ENCODE measurements around the gene BOC.

The BOC gene

DNA sequence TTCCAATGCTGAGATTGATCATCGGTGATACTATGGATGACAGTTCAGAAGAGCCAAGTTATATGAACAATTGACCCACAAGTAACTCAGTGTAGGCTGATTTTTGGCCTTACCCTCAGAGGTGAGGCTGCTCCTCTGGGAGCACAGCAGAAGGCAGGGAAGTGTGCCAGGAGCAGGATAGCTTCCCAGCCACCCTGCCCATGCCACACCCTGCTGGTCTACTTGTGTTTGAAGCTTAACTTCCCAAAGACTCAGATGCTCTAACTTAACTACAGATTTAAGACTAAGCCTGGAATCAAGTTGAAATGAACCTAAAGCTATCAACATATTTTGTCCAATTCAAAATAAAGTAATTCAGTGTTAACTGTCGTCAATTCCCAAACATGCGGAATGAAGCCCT, 77.5 kb downstream of the BOC start:
- no peak for DNase-seq

- no peak for DNase-seq
These were observed 80.2 kb downstream of the BOC start for GRCh38 chr3:113291572-113291971.

- DNase-seq = no peak
These were observed 81.6 kb downstream of the BOC start for GRCh38 chr3:113292933-113293332.

- DNase-seq = no peak
These were observed 82.0 kb downstream of the BOC start for GRCh38 chr3:113293348-113293747.

- no peak for DNase-seq
These were observed 84.1 kb downstream of the BOC start for GRCh38 chr3:113295463-113295862.

- no peak for DNase-seq
These were observed 85.9 kb downstream of the BOC start for GRCh38 chr3:113297287-113297686.

- no peak for DNase-seq
These were observed 86.5 kb downstream of the BOC start for GRCh38 chr3:113297841-113298240.

DNA sequence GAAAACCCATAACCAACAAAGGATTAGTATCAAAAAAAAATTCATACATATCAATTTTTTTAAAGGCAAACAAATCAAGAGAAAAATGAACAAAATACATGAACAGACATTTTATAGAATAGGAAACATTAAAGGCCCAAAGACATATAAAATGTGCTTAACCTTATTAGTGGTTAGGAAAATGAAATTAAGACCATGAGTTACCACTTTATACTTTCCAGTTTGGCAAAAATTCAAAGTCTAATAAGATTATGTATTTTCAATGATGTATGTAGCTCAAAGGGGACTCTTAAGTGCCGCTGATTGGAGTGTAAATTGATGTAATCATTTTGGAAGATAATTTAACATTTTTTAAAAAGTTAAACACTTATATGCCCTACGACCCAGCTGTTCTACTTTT, 89.2 kb downstream of the BOC start:
- DNase-seq = no peak

DNA sequence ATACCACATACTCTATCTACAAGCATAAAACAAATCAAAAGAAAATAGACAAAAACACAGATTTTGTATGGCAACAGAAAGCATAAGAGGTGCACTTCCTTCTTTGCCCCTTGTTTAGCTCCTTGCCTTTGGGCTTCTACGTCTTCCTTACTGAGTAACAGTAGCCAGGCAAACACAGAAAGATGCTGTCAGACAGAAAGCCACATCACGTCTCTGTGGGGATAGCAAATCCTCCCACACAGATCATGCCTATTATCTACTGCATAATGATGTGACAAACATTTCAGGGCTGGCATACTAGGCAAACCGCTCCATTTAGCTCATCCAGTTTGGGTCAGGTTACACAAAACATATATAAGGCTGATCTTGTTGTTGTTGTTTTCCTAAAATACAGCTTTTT, 92.7 kb downstream of the BOC start:
- DNase-seq = no peak

DNA sequence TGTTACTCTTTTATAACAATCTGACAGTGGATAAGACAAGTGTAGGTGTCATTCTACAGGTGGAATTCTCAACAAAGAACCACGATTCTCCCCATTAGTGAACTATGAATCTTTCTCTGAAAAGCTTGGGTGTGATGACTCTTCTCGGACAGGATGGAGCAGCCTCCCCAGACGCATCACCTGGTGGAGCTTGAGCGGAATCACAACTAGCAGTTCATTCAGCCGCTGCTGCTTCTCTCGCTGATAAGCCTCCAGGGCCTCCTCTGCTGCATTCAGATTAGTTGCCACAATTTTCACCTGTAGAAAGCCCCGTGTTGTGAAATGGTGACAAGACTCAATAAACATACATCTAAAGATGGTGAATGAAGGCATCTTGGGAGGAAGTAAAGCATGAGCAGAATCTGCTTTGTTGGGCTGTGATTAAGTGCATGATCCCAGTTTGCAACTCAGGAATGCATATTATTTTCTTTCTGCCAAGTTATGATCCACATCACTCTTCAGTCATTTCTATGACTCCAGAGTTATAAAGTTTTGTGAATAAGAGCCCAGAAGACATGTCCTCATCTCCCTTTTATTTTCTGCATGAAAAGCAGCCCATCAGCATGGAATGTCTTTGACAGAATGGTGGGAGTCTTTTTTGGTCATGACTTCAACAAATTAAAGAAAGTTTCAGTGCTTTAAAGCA, 93.6 kb downstream of the BOC start:
- DNase-seq = peak; percentile 39

- no peak for DNase-seq
These were observed 99.6 kb downstream of the BOC start for GRCh38 chr3:113310960-113311359.

- DNase-seq = no peak
These were observed 101.1 kb downstream of the BOC start for GRCh38 chr3:113312416-113312815.

DNA sequence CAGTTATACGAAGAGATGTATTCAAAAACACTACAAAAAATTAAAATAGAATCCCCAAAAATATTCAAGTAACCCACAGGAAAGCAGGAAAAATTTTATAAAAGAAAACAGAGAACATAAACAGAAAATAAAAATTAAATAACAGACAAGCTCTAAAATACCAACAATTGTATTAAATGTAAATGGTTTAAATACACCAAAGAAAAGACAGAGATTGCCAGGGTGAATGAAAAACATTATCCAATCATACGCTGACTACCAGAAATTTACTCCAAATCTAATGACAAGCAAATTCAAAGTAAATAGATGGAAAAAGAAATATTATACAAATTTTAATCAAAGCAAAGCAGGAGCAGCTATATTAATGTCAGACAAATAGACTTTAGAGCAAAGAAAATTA, 103.6 kb downstream of the BOC start:
- DNase-seq = no peak

DNA sequence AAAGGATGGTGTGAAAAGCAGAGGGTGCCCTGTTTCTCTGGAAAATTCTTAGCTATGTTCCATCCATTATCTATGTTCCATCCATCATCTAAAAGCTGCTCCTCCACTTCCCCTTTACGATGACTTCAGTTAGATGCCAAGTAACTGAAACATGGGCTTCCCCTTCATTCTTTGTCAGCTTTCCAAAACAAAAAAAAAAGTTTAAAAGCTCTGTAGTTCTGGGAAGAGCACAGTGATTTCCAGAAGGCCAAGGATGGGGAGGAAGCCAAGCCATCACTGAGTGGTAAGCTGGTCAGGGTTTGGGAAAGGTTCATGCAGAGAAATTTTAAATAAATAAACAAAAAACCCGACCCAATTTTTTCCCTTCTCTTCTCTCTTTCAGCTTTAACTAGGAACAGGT, 118.4 kb downstream of the BOC start:
- no peak for DNase-seq

DNA sequence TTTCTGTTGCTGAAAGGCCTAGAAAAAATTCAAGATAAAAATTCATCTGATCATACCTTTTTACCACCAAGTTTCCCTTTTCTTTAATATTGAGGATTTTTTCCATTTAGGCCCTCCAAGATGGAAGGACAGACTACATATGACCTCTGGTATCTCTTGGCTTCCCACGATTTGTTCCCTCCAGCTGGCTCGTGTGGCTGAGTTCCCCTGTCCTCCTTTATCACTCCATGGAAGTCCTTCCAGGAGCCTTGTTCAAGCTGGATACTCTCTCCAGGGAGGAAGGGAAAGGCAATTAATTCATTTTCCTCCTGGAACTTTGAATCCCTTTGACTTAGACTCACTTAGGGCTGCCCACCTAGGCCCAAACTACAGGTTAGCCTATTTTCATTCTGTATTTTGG, 119.4 kb downstream of the BOC start:
- DNase-seq = no peak

DNA sequence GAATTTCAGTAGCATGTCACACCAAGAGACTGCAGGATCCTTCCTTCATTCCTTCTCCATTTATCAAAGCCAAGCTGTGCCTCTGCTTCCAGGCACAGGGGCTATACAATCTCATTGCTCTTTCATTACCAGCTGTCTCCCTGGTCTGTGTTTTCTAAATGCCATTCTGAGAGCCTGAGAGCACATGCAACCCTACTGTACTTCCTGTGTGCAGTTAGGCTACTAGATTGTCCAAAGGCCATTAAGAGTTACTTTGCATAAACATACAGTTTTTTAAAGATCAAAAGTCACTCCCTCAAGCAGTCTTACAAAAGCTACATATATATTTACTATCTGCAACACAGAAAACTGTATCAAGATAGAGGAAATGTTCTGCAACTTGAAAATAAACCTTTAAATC, 119.8 kb downstream of the BOC start:
- no peak for DNase-seq

Measured in fibroblast of skin of back (primary cell).